AG04449 (cell line): ENCODE results near the gene ADAMTS17.

Source experiments
- CTCF ChIA-PET: fragments of 350-600 bp; formaldehyde crosslinking; extraction: SDS; loops from one replicate; lab custom pipeline; 2021; ENCODE audit warnings: antibody characterized with exemption; lab: Yijun Ruan, JAX
- POLR2A ChIA-PET: fragments of 400-600, 350-600 bp; formaldehyde crosslinking; extraction: SDS; loops from one replicate; lab custom pipeline; 2020; ENCODE audit warnings: antibody characterized with exemption, inconsistent platforms; lab: Yijun Ruan, JAX
- DNase-seq: peaks from one replicate; pipeline ENCODE4 v3.0.0-alpha.2; 2010; ENCODE audit warnings: low read depth, low spot score
- H3K4me3 ChIP-seq: 2 replicates; pipeline ENCODE4 v1.5.1; 2011; ENCODE audit warnings: low read depth, mild to moderate bottlenecking, control low read depth, low read length
- TF ChIP-seq, protein P1 (sequence below): IDR thresholded peaks from one replicate; pipeline ENCODE4 v1.5.1; 2011; ENCODE audit warnings: mild to moderate bottlenecking, moderate library complexity, low read length, control low read depth, inconsistent platforms; ENCODE audit not compliant: insufficient read depth; ENCODE audit errors: missing control alignments

The ADAMTS17 gene

DNA sequence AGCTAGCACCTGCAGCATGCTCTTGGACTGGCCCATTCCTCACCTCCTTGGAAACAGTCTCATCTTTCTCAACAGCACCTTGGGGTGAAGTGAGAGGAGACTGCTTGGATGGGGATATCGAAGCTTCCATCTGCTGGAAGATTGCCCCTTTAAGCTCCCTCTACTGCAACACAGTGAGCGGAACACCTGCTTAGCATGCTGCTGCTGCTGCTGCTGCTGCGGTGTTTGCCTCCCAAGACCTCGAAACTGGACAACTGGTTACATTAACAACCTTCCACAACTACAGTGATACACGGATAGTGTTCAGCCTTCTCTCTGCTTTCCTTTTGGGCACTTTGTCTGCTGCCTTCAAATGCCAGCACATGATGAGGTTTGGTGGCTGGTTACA lies 354.7 kb downstream of the ADAMTS17 start:
- TF ChIP-seq, protein P1, sequence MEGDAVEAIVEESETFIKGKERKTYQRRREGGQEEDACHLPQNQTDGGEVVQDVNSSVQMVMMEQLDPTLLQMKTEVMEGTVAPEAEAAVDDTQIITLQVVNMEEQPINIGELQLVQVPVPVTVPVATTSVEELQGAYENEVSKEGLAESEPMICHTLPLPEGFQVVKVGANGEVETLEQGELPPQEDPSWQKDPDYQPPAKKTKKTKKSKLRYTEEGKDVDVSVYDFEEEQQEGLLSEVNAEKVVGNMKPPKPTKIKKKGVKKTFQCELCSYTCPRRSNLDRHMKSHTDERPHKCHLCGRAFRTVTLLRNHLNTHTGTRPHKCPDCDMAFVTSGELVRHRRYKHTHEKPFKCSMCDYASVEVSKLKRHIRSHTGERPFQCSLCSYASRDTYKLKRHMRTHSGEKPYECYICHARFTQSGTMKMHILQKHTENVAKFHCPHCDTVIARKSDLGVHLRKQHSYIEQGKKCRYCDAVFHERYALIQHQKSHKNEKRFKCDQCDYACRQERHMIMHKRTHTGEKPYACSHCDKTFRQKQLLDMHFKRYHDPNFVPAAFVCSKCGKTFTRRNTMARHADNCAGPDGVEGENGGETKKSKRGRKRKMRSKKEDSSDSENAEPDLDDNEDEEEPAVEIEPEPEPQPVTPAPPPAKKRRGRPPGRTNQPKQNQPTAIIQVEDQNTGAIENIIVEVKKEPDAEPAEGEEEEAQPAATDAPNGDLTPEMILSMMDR, result no peak
- ChIA-PET CTCF (no interaction called here), POLR2A (no interaction called here)
- DNase-seq, result no peak
- H3K4me3 ChIP-seq, result no peak overlapping the region

DNA sequence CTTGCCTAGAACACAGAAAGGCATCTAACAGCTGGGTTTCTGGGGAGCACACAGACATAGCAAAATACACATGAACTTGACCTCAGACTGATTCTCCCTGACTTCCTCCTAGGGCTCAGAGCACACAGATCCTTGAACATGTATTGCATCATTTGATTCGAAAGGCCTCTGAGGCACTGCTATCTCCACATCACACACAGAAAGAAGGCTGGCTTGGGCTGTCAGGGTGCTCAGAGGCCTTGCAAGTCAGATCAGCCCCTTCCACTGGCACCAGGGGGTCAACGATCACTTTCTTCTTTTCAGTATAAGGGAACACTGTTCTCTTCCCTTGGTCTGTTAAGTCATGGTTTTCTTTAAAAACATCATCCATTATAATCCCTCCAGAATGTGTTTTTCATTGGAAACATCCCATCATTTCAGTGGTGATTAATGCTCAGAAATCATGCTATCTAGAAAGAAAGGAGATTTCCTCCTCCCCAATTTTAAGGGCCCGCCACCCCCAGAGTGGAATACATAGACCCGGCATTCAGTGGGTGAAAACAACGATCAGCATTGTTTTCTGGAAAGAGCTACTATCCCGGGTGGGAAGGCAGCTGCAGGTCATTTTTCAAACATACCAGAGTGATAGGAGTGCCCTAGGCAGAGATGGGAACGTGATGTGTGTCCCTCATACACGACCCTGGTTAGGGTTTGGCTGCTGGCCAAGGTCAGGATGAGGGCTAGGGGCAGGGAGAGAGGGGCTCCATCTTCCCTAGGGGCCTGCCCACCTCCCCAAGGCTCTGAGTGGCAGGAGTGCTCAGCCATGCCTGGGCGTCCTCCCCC lies 355.3 kb downstream of the ADAMTS17 start:
- ChIA-PET CTCF (no interaction called here), POLR2A (no interaction called here)
- DNase-seq, result no peak
- TF ChIP-seq, protein P1, result no peak
- no peak overlapping the region for H3K4me3 ChIP-seq

DNA sequence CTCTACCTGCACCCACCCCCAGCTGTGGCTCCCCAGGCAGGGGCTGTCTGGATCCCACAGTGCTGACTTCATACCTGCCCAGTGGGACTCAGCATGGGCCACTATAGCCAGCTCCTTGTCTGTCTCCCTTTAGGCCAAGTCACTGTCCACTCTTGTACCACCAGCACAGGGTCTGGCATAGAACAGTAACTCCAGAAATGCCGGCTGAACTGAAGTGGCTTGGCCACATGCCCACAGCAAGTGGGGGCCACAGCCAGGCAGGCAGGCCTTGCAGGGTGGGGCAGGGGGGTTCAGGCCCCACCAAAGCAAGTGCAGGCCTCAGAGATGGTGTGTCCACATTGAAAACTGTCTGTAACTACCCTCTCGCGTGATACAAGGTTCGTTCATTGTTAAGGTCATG lies 355.9 kb downstream of the ADAMTS17 start:
- no peak overlapping the region for H3K4me3 ChIP-seq
- CTCF ChIA-PET, result no interaction called here
- POLR2A ChIA-PET, result no interaction called here
- no peak for DNase-seq
- TF ChIP-seq, protein P1, result no peak

DNA sequence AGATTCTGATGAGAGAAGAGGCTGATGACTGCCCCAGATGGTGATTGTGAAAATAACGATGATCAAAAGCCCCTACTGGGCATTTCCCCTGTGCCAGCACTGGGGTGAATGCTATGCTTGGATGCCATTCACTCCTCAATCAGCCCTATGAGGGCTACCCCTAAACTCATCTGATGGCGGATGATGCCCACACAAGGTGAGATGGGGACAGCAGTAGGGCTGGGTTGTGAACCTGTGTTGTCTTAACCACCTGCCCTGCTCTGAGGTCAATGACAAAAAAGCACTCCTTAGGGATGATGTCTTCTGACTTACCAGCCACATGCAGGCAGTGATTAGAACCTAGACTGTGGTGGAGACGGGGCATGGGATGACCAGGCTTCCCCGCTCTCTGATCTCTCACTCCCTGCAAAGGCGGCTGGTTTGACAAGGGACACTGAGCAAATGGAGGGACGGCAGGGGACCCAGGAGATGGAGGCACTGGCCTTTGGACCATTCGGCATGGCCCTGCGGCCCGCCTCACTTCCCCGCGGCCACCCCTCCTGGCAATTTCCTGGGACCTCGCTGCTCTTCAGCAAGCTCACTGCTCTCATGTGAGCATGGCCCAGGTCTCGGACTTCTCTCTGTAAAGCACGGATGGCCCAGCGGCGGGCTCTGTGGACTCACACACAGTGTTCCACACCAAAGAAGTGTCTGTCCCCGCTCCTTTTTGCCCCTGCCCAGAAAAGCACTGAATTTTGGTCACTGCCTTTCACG lies 357.1 kb downstream of the ADAMTS17 start:
- TF ChIP-seq, protein P1, result no peak
- CTCF ChIA-PET, result no interaction called here
- H3K4me3 ChIP-seq, result no peak overlapping the region
- no peak for DNase-seq
- POLR2A ChIA-PET, result no interaction called here

DNA sequence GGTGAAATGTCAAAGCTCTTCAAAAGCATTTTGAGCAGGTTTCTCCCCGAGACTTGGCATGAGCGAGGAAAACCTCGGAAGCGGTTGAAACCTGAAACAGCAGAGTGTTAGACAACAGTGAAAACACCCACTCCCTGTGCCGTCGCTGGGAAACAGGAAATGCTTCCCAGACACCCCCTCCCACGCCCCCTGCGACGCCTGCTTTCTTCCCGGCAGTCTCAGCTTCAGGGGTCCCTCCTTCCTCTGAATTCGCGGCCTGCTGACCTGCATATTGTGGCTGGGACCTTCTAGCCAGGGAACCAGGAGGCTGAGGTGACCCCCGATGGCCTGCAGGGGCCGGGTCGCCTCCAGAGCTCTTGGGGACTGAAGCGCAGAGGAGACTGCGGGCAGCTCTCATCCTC lies 357.9 kb downstream of the ADAMTS17 start:
- POLR2A ChIA-PET, result no interaction called here
- TF ChIP-seq, protein P1, result no peak
- H3K4me3 ChIP-seq, result no peak overlapping the region
- no peak for DNase-seq
- CTCF ChIA-PET, result no interaction called here

DNA sequence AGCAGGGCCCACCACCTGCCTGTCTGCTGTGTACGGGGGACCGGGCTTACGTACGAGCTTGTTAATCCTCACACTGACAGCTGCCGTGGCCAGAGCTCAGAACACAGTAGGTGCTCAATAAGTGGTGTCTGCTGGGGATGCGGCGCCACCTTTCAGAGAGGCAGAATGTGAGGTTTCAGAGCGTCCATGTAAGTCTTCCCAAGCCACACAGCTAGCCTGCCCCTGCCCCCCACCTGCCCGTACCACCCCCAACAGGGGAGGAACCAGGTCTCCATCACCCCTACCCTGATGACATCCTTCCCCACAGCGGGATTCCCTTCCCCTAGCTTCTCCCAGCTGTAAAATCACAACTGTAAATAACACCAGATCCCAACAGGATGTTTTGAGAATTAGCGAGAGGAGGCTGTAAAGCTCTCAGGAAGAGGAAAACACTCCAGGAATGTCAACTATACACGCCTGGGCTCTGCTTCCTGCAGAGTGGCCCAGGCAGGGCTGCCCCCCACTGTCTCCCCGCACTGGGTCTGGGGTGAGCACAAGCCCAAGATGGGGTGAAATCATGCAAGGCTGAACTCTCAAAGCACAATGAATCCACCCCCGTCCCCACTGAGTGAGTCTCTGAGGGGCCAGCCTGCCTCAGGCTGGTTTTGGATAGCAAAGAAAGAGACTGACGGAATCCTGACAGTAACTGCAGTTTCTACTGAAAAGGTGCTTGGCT lies 358.4 kb downstream of the ADAMTS17 start:
- DNase-seq, result no peak
- POLR2A ChIA-PET, result no interaction called here
- CTCF ChIA-PET, result no interaction called here
- no peak overlapping the region for H3K4me3 ChIP-seq
- TF ChIP-seq, protein P1, result no peak
